ENCODE data around the gene CAMSAP1.

DNA sequence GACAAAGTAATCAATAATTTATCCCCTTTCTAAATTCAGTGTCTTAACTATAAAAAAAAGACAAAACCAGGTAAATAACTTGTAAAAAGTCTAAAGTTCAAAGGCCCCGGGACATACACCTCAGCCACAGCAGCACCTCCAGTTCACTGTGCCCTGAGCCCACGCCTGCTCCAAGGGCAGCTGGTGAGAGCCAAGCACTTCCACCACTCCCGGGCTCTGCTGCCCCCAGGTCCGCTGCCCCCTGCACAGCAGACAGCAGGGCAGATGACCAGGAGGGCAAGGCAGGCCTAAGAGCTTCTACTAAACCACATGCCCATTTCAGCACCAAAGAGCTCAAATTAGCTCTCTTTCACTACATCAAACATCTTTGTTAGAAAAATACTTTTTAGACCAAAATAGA lies 91.9 kb downstream of the CAMSAP1 start:
- TF ChIP-seq, protein P1, sequence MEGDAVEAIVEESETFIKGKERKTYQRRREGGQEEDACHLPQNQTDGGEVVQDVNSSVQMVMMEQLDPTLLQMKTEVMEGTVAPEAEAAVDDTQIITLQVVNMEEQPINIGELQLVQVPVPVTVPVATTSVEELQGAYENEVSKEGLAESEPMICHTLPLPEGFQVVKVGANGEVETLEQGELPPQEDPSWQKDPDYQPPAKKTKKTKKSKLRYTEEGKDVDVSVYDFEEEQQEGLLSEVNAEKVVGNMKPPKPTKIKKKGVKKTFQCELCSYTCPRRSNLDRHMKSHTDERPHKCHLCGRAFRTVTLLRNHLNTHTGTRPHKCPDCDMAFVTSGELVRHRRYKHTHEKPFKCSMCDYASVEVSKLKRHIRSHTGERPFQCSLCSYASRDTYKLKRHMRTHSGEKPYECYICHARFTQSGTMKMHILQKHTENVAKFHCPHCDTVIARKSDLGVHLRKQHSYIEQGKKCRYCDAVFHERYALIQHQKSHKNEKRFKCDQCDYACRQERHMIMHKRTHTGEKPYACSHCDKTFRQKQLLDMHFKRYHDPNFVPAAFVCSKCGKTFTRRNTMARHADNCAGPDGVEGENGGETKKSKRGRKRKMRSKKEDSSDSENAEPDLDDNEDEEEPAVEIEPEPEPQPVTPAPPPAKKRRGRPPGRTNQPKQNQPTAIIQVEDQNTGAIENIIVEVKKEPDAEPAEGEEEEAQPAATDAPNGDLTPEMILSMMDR (conservative IDR thresholded peaks at IDR 0.05; ENCODE audit: low read length), result no peak
- TF ChIP-seq EZH2phosphoT487 (IDR thresholded peaks at IDR 0.05; ENCODE audit: borderline replicate concordance, low read depth, low read length), result no peak

All from OCI-LY7 (cell line).